Large intestine (tissue), 3 donors: Measurements from ENCODE around the gene RANBP17. TPM values are rescaled to one million over a fixed set of nuclear protein-coding genes. Genes with fewer than 3 reads are reported as not detected.
A peak's percentile ranks its signal among the peaks of the same experiment; 100 is the strongest.
"Not testable (repeated sequence)": the region's sequence is repeated elsewhere in the genome, so short reads cannot be mapped to it uniquely, and the experiment has no call there.

Experiments
- DNase-seq, 2 donors: peaks; one replicate each; pipeline versions ENCODE4 v3.0.0 to v3.0.0-alpha.2; 2013
- H3K27ac ChIP-seq: one replicate; pipeline ENCODE4 v1.5.1; 2013; ENCODE audit warnings: low read length
- H3K27me3 ChIP-seq: 2 replicates; pipeline ENCODE4 v1.6.1; 2013; ENCODE audit warnings: low read length; ENCODE audit not compliant: control insufficient read depth, insufficient read depth
- H3K36me3 ChIP-seq: 2 replicates; pipeline ENCODE4 v1.6.1; 2013; ENCODE audit warnings: low read length; ENCODE audit not compliant: control insufficient read depth, insufficient read depth
- H3K4me1 ChIP-seq: one replicate; pipeline ENCODE4 v1.6.1; 2013; ENCODE audit warnings: low read length; ENCODE audit not compliant: control insufficient read depth, insufficient read depth
- H3K4me3 ChIP-seq: one replicate; pipeline ENCODE4 v1.5.1; 2013; ENCODE audit warnings: low read length
- H3K9me3 ChIP-seq: one replicate; pipeline ENCODE4 v1.6.1; 2013; ENCODE audit warnings: mild to moderate bottlenecking, low read depth, low read length, moderate library complexity; ENCODE audit not compliant: control insufficient read depth
- WGBS: methylation state at CpG from one replicate; pipeline ENCODE4 v1.1.5; 2013; ENCODE audit warnings: low lambda C conversion rate; ENCODE audit not compliant: insufficient coverage; 5-methylcytosine and 5-hydroxymethylcytosine counted together
- polyA plus RNA-seq: library from polyadenylated mRNA; unstranded; fragments of 120-200 nt; gene quantifications from one replicate; pipeline ENCODE4 v1.2.1, GENCODE V29; 2013

RANBP17 gene
- polyA plus RNA-seq, 1 donor: 5.8 TPM

- DNase-seq: no peak
- no peaks in the 10 kb centered on the region for H3K27me3 ChIP-seq
- no peak overlapping the region for H3K27ac ChIP-seq
- H3K9me3 ChIP-seq: no peaks in the 10 kb centered on the region
- H3K36me3 ChIP-seq: no peaks in the 10 kb centered on the region
- no peaks in the 10 kb centered on the region for H3K4me1 ChIP-seq
- no peak overlapping the region for H3K4me3 ChIP-seq
These were observed 75.3 kb downstream of the RANBP17 start for GRCh38 chr5:170937072-170937471.

GRCh38 chr5:170937914-170938313, 76.1 kb downstream of the RANBP17 start:
- H3K27me3 ChIP-seq: no peaks in the 10 kb centered on the region
- no peaks in the 10 kb centered on the region for H3K9me3 ChIP-seq
- H3K4me1 ChIP-seq: no peaks in the 10 kb centered on the region
- WGBS: 33% methylated on average over 1 of the region's 5 CpGs
- no peak overlapping the region for H3K27ac ChIP-seq
- no peaks in the 10 kb centered on the region for H3K36me3 ChIP-seq
- H3K4me3 ChIP-seq: no peak overlapping the region
- peak in 1 of 2 donors; percentile 33 for DNase-seq

GRCh38 chr5:170939178-170939577, 77.4 kb downstream of the RANBP17 start:
- no peaks in the 10 kb centered on the region for H3K9me3 ChIP-seq
- H3K36me3 ChIP-seq: no peaks in the 10 kb centered on the region
- H3K4me3 ChIP-seq: no peak overlapping the region
- H3K27ac ChIP-seq: no peak overlapping the region
- no peaks in the 10 kb centered on the region for H3K4me1 ChIP-seq
- DNase-seq: no peak
- 96% methylated on average over 4 of the region's 8 CpGs for WGBS
- H3K27me3 ChIP-seq: no peaks in the 10 kb centered on the region

- H3K9me3 ChIP-seq: no peaks in the 10 kb centered on the region
- H3K4me1 ChIP-seq: no peaks in the 10 kb centered on the region
- no peak for DNase-seq
- H3K27me3 ChIP-seq: no peaks in the 10 kb centered on the region
- whole genome bisulfite sequencing: no CpG with 5 or more reads among the region's 8 CpGs
- H3K36me3 ChIP-seq: no peaks in the 10 kb centered on the region
- no peak overlapping the region for H3K27ac ChIP-seq
- no peak overlapping the region for H3K4me3 ChIP-seq
These were observed 80.0 kb downstream of the RANBP17 start for GRCh38 chr5:170941788-170942187.

DNA sequence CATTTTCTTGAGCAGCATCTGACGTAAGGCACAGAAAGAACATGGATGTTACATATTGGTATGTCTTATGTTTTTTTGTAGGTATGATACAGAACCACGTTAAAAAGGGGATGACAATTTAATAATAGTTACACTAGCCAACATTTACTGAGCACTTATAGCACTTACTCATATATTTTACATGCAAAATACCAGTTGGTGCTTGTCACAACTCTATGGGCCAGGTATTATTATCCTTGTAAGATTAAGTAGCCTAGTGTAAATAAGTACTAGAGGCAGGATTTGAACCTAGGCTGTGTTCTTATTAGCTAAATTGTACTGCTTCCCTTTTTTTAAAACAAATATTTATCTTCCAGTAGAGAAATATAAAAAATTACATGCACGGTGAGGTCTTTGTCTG, 83.5 kb downstream of the RANBP17 start:
- Histone ChIP-seq H3K9me3 (no peaks in the 10 kb centered on the region), H3K27ac (no peak overlapping the region), H3K4me1 (no peaks in the 10 kb centered on the region), H3K36me3 (no peaks in the 10 kb centered on the region), H3K4me3 (no peak overlapping the region), H3K27me3 (no peaks in the 10 kb centered on the region)
- DNase-seq: no peak
- 53% methylated on average over 2 of the region's 3 CpGs for WGBS

DNA sequence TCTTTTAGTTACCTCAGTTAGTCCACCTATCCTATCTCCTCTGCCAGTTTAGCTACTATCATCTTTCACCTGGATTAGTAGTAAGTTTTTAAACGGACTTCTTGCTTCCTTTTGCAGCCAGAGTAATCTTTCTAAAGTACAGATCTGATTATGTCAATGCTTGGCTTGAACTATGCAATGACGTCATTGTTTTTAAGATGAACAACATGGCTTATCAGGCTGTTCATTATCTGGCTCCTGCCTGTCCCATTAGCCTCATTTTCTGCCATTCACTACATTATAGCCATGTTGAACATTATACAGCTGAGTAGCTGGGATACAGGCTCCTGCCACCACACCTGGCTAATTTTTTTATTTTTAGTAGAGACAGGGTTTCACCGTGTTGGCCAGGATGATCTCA, 98.7 kb downstream of the RANBP17 start:
- 33% methylated on average over 1 of the region's 3 CpGs for WGBS
- no peak for DNase-seq
- no peak overlapping the region for H3K4me3 ChIP-seq

GRCh38 chr5:170963521-170963920, 101.7 kb downstream of the RANBP17 start:
- DNase-seq: no peak
- Histone ChIP-seq H3K9me3 (no peaks in the 10 kb centered on the region), H3K36me3 (no peaks in the 10 kb centered on the region), H3K4me1 (no peaks in the 10 kb centered on the region), H3K27me3 (no peaks in the 10 kb centered on the region), H3K4me3 (no peak overlapping the region), H3K27ac (no peak overlapping the region)
- WGBS: no CpG with 5 or more reads among the region's 5 CpGs

More for the DNA sequence above, 98.7 kb downstream of the RANBP17 start:
- Histone ChIP-seq H3K27me3 (no peaks in the 10 kb centered on the region), H3K36me3 (no peaks in the 10 kb centered on the region), H3K9me3 (no peaks in the 10 kb centered on the region), H3K4me1 (no peaks in the 10 kb centered on the region), H3K27ac (no peak overlapping the region)

- Histone ChIP-seq H3K9me3 (no peaks in the 10 kb centered on the region), H3K36me3 (no peaks in the 10 kb centered on the region), H3K27ac (no peak overlapping the region), H3K4me1 (no peaks in the 10 kb centered on the region), H3K4me3 (no peak overlapping the region), H3K27me3 (no peaks in the 10 kb centered on the region)
- DNase-seq: no peak
These were observed 112.6 kb downstream of the RANBP17 start for GRCh38 chr5:170974461-170974860.

DNA sequence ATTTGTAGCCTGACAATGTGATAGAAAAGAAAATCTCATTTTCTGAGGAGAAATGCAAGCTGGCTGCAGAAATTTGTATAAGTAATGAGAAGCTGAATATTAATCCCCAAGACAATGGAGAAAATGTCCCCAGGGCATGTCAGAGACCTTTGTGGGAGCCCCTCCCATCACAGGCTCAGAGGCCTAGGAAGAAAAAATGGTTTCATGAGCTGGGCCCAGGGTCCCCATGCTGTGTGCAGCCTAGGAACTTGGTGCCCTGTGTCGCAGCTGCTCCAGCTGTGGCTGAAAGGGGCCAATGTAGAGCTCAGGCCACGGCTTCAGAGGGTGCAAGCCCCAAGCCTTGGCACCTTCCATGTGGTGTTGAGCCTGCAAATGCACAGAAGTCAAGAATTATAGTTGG, 118.4 kb downstream of the RANBP17 start:
- DNase-seq, H3K27ac ChIP-seq, H3K36me3 ChIP-seq, H3K9me3 ChIP-seq, H3K4me3 ChIP-seq, H3K4me1 ChIP-seq, H3K27me3 ChIP-seq: not testable (repeated sequence)
- no CpG with 5 or more reads among the region's 2 CpGs for WGBS

- Histone ChIP-seq H3K4me1 (no peaks in the 10 kb centered on the region), H3K9me3 (no peaks in the 10 kb centered on the region), H3K27ac (no peak overlapping the region), H3K36me3 (no peaks in the 10 kb centered on the region), H3K4me3 (no peak overlapping the region), H3K27me3 (no peaks in the 10 kb centered on the region)
- no peak for DNase-seq
- WGBS: no CpG with 5 or more reads among the region's 1 CpG
These were observed 123.7 kb downstream of the RANBP17 start for GRCh38 chr5:170985486-170985885.

DNA sequence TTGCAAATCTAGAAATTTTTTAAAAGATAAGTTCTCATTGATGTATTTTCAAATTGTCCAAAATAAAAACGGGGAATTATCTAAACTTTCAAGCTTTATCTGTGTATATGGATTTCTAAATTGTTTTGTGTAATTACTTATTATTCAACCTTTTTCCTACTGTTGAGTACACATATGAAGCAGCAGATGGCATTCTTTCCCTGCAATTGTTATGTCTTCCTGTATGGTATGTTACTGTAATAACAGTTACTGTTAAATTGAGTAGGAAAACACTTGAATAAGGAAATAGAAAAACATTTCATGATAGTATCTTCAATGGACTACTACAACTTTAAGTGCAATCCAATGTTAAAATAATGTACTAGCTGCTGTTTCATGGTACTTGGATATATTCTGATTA, 124.8 kb downstream of the RANBP17 start:
- no peak for DNase-seq
- no peak overlapping the region for H3K27ac ChIP-seq
- H3K4me3 ChIP-seq: no peak overlapping the region
- H3K4me1 ChIP-seq: no peaks in the 10 kb centered on the region
- H3K9me3 ChIP-seq: no peaks in the 10 kb centered on the region
- H3K36me3 ChIP-seq: no peaks in the 10 kb centered on the region
- 0% methylated on average over 1 of the region's 1 CpG for WGBS
- H3K27me3 ChIP-seq: no peaks in the 10 kb centered on the region
